Renal pelvis (tissue), 4 donors: ENCODE measurements around the gene OTOP3. TPM values are rescaled to one million over a fixed set of nuclear protein-coding genes. Genes with fewer than 3 reads are reported as not detected.

Experiments
- DNase-seq: peaks from one replicate; pipeline ENCODE4 v3.0.0-alpha.2; 2013
- polyA plus RNA-seq, 3 donors: library from polyadenylated mRNA; unstranded; fragments of 120-200 nt; gene quantifications; one replicate each; pipeline ENCODE4 v1.2.1, GENCODE V29; 2013; ENCODE audit not compliant: insufficient read length in 3 of 3

OTOP3 gene
- polyA plus RNA-seq, 3 donors: not detected

GRCh38 chr17:74986206-74986576 is 50.5 kb downstream of the OTOP3 start:
- DNase-seq: no peak

- DNase-seq: peak; percentile 95
These were observed 51.8 kb downstream of the OTOP3 start, which contains the start of gene CDR2L for GRCh38 chr17:74987418-74987908. Gene CDR2L (plus strand): TSS chr17:74987632. CDS start chr17:74988044, 412 bp downstream.

- DNase-seq: peak; percentile 84
These were observed 52.4 kb downstream of the OTOP3 start for GRCh38 chr17:74987909-74988711.

- DNase-seq: no peak
These were observed 54.9 kb downstream of the OTOP3 start for GRCh38 chr17:74990581-74991105.

- no peak for DNase-seq
These were observed 56.5 kb downstream of the OTOP3 start for GRCh38 chr17:74992223-74992622.

- DNase-seq: no peak
These were observed 58.7 kb downstream of the OTOP3 start for GRCh38 chr17:74994440-74994839.

- no peak for DNase-seq
These were observed 60.1 kb downstream of the OTOP3 start for GRCh38 chr17:74995847-74996246.

- DNase-seq: no peak
These were observed 63.1 kb downstream of the OTOP3 start for GRCh38 chr17:74998783-74999182.

- no peak for DNase-seq
These were observed 63.8 kb downstream of the OTOP3 start for GRCh38 chr17:74999523-74999922.

Other genes starting within 250 kb of the OTOP3 start
- gene CD300LF, start 223.0 kb upstream of the OTOP3 start, polyA plus RNA-seq: under 1 TPM; 0.19 to 0.24 (median 0.23) TPM
- gene RAB37, start 198.6 kb upstream of the OTOP3 start, polyA plus RNA-seq: 1 to 10 TPM; 5.3 to 6.8 (median 5.9) TPM
- gene NHERF1, start 187.3 kb upstream of the OTOP3 start, polyA plus RNA-seq: 100 to 1,000 TPM; 194 to 219 (median 196) TPM
- 10 to 100 TPM; 45.1 to 54.0 (median 54.0) TPM for gene NAT9, start 159.6 kb upstream of the OTOP3 start, polyA plus RNA-seq
- under 1 TPM; 0.16 to 0.36 (median 0.24) TPM for gene GRIN2C, start 76.0 kb upstream of the OTOP3 start, polyA plus RNA-seq
- 10 to 100 TPM in 2 of 3 donors, 1 to 10 TPM in 1; 9.1 to 12.0 (median 10.0) TPM for gene FDXR, start 62.9 kb upstream of the OTOP3 start, polyA plus RNA-seq
- gene FADS6, start 42.3 kb upstream of the OTOP3 start, polyA plus RNA-seq: under 1 TPM; 0.53 to 0.83 (median 0.68) TPM
- gene USH1G, start 12.6 kb upstream of the OTOP3 start, polyA plus RNA-seq: 1 to 10 TPM in 2 of 3 donors, under 1 TPM in 1; 0.77 to 1.1 (median 1.1) TPM
- gene OTOP2, start 11.6 kb upstream of the OTOP3 start, polyA plus RNA-seq: not detected
- 10 to 100 TPM; 15.3 to 16.9 (median 16.6) TPM for gene HID1, start 36.9 kb downstream of the OTOP3 start, polyA plus RNA-seq
- gene CDR2L, start 51.7 kb downstream of the OTOP3 start, polyA plus RNA-seq: 10 to 100 TPM in 2 of 3 donors, 1 to 10 TPM in 1; 8.2 to 12.0 (median 12.0) TPM
- gene MRPL58, start 76.8 kb downstream of the OTOP3 start, polyA plus RNA-seq: 10 to 100 TPM; 27.4 to 31.3 (median 29.5) TPM
- 100 to 1,000 TPM; 299 to 318 (median 307) TPM for gene ATP5PD, start 111.1 kb downstream of the OTOP3 start, polyA plus RNA-seq
- 10 to 100 TPM; 31.0 to 33.9 (median 32.8) TPM for gene KCTD2, start 111.3 kb downstream of the OTOP3 start, polyA plus RNA-seq
- 10 to 100 TPM; 27.4 to 42.7 (median 39.8) TPM for gene SLC16A5, start 152.1 kb downstream of the OTOP3 start, polyA plus RNA-seq
- gene ARMC7, start 174.1 kb downstream of the OTOP3 start, polyA plus RNA-seq: 10 to 100 TPM; 17.3 to 19.1 (median 18.9) TPM
- gene NT5C, start 195.8 kb downstream of the OTOP3 start, polyA plus RNA-seq: 10 to 100 TPM; 52.8 to 72.7 (median 69.7) TPM
- gene JPT1, start 218.6 kb downstream of the OTOP3 start, polyA plus RNA-seq: 100 to 1,000 TPM in 2 of 3 donors, 10 to 100 TPM in 1; 86.5 to 109 (median 103) TPM
- 100 to 1,000 TPM; 651 to 676 (median 657) TPM for gene SUMO2, start 247.1 kb downstream of the OTOP3 start, polyA plus RNA-seq